Measurements from ENCODE around the gene KIAA2012.

DNA sequence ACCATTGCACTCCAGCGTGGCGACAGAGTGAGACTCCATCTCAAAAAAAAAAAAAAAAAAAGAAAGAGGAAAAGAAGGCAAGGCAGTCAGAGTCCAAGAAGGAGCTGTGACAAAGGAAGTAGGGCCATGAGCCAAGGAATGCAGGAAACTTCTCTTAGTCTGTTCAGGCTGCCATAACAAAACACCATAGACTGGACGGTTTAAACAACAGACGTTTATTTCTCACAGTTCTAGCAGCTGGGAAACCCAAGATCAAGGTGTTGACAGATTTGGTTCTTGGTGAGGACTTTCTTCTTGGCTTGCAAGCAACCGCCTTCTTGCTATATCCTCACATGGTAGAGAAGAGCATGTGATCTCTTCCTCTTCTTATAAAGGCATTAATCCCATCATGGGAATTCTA is 178.4 kb downstream of the KIAA2012 start:
- TF ChIP-seq EZH2phosphoT487 (IDR thresholded peaks at IDR 0.05; ENCODE audit: low read length) (no peak), EZH2 (optimal IDR thresholded peaks at IDR 0.05; ENCODE audit: low read depth, low read length) (no peak)
- TF ChIP-seq, protein P1, sequence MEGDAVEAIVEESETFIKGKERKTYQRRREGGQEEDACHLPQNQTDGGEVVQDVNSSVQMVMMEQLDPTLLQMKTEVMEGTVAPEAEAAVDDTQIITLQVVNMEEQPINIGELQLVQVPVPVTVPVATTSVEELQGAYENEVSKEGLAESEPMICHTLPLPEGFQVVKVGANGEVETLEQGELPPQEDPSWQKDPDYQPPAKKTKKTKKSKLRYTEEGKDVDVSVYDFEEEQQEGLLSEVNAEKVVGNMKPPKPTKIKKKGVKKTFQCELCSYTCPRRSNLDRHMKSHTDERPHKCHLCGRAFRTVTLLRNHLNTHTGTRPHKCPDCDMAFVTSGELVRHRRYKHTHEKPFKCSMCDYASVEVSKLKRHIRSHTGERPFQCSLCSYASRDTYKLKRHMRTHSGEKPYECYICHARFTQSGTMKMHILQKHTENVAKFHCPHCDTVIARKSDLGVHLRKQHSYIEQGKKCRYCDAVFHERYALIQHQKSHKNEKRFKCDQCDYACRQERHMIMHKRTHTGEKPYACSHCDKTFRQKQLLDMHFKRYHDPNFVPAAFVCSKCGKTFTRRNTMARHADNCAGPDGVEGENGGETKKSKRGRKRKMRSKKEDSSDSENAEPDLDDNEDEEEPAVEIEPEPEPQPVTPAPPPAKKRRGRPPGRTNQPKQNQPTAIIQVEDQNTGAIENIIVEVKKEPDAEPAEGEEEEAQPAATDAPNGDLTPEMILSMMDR (IDR thresholded peaks at IDR 0.05; ENCODE audit: low read length): no peak
